HG03025 (cell line): ENCODE measurements around the gene SLC35C1.

Source experiments
- ATAC-seq: cut with Tn5 transposase; IDR thresholded peaks from one replicate; pipeline ENCODE4 v1.9.1; 2021; ENCODE audit warnings: mild to moderate bottlenecking, moderate library complexity; ENCODE audit not compliant: unreplicated experiment, low FRiP score

Gene SLC35C1

DNA sequence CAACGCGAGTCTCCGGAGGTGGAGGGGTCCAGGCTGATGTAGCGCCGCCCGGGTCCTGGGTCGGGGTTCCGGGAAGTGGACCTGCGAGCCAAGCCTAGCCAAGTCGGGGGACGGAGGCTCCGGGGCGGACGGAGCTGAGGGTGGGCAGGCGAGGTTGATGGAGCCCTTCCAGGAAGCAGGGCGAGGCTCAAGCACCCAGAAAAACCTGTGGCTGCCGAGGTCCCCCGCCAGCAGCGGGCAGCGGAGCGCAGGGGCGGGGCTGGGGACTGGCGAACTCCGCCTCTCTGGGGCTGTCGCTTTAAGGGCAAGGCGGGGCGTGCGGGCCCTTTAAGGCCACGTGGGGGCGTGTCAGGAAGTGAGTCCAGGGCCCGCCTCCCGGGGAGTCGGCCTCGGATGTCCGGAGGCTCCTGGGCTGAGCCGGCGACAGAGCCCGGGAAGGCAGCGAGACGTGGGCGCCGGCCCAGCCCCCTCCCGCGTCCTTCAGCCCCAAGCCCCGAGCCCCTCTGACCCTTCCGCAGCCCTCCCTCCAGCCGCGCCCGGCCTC lies at the start of gene SLC35C1:
Gene SLC35C1, plus strand, starts transcription at position 389 of the 544 bp plus-strand sequence. CDS start 653 bp downstream, outside the sequence.
- peak; percentile 90 for ATAC-seq

DNA sequence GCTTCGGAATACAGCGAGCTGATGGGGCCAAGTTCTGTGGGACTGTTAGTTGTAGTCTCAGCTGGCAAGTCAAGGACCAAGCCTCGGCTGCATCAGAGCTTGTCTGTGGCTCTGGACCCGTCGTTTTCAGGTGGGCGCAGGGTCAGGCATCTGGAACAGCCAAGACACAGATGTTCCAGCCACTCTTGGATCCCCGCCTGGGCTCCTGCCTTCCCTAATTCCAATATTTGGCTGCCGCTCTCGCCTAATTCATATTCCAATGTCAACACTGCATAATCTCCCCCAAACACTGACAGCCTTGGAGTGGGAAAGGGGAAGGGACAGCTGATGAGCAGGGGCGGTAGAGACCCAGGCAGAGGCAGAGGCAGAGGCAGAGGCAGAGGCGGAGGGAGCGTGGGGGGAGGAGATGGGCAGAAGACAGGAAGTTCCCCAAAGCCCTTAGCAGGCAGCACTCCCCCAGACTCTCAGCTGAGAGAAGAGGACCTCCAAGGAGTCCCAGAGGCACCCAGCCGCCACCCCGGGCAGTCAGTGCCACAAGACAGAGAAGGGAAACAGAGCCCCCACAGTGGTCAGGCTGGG lies 49.6 kb upstream of the SLC35C1 start:
- ATAC-seq: no peak

DNA sequence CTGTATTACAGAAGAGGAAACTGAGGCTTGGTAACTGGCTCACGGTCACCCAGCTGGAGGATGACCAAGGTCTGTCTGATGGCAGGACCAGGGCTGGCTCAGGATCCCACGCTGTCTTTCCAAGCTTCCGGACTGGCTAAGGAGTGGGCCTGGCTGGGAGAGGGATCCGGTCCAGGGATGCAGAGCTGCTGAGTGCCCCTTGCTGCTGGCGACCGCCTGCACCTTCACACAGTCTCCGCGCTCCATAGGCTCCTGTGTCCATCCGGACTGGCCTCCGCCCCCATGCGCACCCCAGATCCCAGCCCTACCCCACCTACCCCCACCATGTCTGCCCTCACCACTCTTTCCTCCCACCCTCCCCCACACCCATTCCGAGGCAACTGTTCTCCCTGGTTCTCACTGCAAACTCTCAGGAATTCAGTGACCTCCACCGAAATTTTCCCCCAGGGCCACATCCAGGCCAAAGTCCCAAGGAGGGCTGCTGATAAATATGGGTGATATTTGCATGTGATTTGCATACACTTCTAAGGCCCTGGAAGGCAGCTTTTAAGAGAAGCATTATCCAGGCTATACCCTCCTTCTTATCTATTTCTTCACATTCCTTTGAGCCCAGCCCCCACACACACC lies 48.5 kb upstream of the SLC35C1 start:
- no peak for ATAC-seq

DNA sequence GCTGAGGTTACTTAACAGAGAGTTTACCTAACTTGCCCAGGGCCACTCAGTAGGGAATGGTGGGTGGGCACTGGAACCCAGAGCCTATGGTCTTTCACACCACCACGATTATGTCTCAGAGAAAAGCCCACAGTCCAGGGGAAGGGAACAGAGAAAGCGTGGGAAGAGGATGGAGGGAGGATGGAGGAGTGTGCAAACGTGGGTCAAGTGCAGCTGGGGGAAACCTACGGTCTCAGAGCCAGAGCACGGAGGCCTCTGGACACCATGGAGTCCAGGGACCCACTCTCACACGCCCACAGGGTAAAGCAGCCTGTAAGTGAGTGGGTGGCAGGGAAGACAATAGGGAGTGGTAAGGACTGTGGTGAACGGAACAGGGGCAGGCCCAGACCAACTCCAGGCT lies 47.3 kb upstream of the SLC35C1 start:
- ATAC-seq: no peak

- no peak for ATAC-seq
These were observed 43.3 kb upstream of the SLC35C1 start for GRCh38 chr11:45761659-45762058.

- ATAC-seq: no peak
These were observed 39.8 kb upstream of the SLC35C1 start for GRCh38 chr11:45765107-45765668.

GRCh38 chr11:45765836-45766235 lies 39.1 kb upstream of the SLC35C1 start:
- ATAC-seq: no peak

DNA sequence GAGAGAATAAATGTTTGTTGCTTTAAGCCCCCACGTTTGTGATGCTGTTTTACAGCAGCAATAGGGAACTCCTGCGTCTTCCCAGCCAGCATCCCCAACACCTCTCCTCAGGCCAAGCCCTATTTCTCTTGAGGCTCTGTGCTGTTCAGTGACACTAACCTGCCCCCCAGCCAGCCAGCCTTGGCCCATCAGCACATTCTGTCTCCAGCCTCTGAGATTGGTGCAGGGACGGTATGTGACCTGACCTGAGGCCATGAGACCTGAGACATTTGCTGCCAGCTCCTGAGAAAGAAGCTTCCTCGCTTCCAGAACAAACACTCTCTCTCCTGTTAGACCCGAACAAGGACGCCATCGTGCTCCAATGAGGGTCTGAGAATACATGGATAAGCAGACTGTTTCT lies 38.5 kb upstream of the SLC35C1 start:
- ATAC-seq: no peak

DNA sequence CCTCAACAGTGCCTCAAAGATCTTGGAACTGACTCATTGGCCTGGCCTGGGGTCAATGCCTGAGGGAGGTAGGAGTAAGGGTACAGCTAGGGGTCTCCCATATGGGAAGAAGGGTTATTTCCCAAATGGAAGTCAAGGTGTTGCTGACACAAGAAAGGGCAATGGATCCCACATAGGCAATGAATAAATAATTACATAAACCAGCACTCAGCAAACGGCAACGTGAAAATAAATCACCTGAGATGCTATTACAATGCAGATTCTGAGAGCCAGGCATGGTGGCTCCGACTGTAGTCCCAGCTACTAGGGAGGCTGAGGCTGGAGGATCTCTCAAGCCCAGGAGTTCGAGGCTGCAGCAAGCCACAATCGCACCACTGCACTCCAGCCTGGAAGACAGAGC lies 36.5 kb upstream of the SLC35C1 start:
- ATAC-seq: no peak

- no peak for ATAC-seq
These were observed 35.0 kb upstream of the SLC35C1 start for GRCh38 chr11:45769960-45770359.

GRCh38 chr11:45771193-45771565 lies 33.8 kb upstream of the SLC35C1 start:
- ATAC-seq: peak; percentile 37

DNA sequence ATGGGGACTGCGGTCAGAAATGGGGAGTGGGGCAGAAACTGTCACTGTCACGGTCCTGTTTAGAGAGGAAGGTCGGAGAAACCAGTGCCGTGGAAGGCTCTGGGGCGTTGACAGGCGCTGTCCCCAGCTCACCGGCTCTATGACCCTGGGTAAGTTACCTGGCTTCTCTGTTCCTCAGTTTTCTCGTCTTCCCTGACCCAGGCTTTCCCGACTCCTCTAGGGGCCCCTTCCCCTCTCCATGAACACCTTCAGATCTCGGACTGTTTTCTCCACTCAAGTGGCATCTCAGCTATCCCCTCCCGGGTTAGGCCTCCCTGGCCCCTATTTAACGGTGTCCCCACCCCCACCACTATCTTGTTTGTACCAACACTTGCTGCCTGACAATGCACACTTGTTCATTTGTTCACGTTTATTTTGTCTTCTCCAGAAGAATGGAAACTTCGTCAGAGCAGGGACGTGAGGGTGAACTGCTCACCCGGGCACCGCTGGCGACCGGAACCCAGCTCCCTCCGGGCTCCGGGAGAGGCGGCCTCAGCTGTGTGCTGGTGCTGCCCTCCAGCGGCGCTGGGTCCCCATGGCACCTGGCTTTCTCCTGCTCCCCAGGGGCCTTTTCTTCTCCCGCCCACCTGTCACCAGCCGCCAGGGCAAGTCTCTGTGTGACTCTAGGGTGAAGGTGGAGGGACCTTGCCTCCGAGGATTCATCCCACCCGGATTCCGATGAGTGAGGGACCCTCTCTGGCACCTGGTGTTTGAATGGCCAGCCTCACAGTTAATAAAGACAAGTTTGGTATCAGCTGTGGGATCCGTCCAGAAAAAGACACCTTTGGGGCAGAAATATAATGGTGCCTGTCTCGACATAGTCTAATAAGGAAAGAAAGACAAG lies 33.1 kb upstream of the SLC35C1 start:
- peak; percentile 81 for ATAC-seq

GRCh38 chr11:45772449-45772774 lies 32.5 kb upstream of the SLC35C1 start:
- ATAC-seq: no peak

GRCh38 chr11:45772986-45773785 lies 31.8 kb upstream of the SLC35C1 start:
- no peak for ATAC-seq

- ATAC-seq: no peak
These were observed 30.9 kb upstream of the SLC35C1 start for GRCh38 chr11:45773786-45774655.

DNA sequence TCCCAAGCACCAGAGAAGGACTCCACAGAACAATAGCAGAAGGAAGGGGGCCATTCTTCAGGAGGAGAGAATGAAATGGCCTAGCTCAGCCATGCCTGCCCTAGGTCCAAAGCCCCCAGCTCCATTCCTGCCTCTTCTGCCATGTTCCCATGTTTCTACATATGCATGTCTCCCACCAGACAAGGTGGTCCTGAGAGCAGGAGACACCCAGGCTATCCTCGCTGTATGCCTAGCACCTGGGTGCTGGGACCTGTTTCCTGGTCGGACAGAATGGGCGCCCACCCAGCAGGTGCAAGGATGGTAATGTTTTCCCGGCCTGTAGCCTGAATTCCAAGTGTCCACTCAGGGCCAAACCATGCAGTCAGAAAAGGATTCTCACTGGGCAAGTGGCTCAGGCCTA lies 30.2 kb upstream of the SLC35C1 start:
- ATAC-seq: no peak

GRCh38 chr11:45777127-45777969 lies 27.6 kb upstream of the SLC35C1 start:
- no peak for ATAC-seq

- ATAC-seq: no peak
These were observed 26.6 kb upstream of the SLC35C1 start for GRCh38 chr11:45778341-45778740.

GRCh38 chr11:45779602-45780001 lies 25.3 kb upstream of the SLC35C1 start:
- no peak for ATAC-seq
